ENCODE measurements around the gene GPR151.
A peak's percentile ranks its signal among the peaks of the same experiment; 100 is the strongest.
"Not testable (repeated sequence)": the region's sequence is repeated elsewhere in the genome, so short reads cannot be mapped to it uniquely, and the experiment has no call there.

GPR151 gene

DNA sequence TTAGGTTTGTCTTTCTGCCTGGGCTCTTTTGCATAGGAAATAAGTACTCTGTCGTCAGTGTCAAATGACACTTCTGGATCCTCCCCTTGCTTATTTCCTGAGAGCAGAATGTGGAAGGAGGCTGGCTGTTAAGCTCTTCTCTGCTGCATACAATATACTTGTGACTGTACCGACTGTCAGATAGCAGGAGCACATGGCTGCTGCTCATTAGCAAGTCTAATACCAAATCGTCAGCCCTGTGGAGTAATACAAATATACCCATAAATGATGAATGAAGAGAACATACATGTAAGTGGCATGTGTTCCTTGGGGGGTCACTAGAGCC is at the start of gene GPR151:
Gene GPR151, minus strand, starts transcription at position 40 of the 325 bp plus-strand sequence. CDS start 77 bp downstream, outside the sequence.
- no peak for DNase-seq

DNA sequence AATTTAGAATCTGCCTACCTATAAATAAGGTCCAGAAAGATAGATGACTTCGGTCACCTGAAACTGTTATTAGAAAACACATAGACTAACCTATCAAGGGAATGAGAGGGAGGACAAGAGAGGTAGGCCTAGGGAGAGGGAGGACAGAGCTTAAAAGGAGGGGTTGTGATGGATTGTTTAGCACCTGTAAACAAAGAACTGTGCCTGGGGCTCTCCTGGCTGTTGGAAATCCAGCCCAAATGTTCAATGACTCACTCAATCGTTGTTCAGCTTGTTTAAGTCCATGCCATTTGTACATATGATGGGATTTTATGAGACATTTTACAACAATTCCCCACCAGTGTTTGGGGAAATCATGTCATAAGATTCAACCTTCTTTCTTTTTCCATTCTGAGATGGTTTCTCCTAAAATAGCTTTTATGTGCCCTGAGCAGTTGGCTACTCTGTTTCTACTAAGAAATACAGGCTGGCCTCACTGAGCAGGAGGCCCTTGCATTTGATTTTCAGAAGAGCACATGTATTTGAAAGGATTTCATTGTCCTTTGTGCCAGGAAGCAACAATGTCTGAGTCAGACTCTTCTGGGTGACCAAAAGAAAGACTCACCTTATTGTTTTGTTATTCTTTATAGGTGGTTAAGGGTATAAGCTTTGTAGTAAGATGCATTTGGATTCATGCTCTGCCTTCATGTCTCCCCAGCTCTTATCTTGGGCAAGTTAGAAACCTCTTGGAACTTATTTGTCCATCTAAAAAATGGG is 48.2 kb upstream of the GPR151 start:
- DNase-seq: no peak

DNA sequence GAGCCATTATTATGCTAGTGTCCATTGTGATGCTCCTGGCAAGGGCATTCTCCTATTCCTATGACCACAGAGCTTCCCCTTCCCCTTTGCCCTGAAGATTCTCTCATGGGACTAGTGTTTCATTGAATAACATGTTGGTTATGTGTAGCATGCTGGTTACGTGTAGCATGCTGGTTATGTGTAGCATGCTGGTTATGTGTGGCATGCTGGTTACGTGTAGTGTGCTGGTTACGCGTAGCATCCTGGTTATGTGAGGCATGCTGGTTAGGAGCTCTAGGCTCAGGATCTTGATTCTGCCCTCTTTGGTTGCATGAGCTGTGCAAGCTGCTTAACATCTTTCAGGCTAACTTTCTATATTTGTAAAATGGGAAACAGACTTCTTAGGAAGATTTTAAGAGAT is 46.5 kb upstream of the GPR151 start:
- no peak for DNase-seq

DNA sequence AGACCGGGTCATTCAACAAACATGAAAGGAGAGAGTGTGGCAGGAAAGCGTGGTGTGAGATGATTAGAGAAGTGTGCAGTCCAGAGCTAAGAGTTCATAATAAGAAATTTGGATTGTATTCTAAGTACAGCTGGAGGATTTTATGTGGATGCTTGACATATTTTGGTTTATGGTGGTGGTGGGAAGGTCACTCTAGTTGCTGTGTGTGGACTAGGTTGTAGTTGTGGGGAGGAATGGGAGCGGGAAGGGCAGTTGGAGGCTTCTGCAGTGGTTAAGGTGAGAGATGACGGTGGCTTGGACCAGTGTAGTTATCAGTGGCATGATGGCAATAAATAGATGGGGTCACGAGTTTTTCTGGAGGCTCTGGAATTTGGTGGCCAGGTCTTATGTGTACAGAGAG is 45.7 kb upstream of the GPR151 start:
- DNase-seq: no peak

DNA sequence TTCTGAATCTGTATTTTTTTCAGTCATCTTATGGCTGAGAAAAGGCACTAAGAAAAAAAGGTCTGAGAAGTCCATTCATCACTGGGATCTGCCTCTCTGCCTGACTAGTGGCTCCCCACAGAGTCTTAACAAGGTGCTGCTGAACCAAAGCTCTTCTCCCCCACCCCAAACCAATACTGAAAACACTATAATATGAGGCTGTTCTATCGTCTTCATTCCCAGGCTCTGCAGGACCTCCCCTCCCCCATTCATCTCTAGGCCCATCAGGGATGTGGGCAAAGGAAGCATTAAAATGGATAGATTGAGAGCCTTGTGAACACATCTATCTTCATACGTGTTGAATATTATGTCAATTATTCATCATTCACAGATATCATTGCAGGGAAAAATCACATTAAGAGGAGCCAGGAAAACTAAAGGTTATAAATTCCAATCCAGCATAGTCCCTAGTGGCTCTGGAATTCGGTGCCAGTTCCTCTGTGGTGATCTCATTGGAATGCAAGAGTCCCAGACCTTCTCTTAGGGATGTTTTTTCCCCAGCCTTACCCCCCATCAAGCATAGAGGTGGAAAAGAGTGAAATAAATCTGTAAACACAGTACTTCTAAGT is 44.3 kb upstream of the GPR151 start:
- no peak for DNase-seq

DNA sequence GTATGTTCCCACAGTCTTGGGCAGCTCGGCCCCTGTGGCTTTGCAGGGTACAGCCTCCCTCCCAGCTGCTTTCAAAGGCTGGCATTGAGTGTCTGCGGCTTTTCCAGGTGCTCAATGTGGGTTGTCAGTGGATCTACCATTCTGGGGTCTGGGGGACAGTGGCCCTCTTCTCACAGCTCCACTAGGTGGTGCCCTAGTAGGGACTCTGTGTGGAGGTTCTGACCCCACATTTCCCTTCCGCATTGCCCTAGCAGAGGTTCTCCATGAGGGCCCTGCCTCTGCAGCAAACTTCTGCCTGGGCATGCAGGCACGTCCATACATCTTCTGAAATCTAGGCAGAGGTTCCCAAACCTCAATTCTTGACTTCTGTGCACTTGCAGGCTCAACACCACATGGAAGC is 40.9 kb upstream of the GPR151 start:
- not testable (repeated sequence) for DNase-seq

DNA sequence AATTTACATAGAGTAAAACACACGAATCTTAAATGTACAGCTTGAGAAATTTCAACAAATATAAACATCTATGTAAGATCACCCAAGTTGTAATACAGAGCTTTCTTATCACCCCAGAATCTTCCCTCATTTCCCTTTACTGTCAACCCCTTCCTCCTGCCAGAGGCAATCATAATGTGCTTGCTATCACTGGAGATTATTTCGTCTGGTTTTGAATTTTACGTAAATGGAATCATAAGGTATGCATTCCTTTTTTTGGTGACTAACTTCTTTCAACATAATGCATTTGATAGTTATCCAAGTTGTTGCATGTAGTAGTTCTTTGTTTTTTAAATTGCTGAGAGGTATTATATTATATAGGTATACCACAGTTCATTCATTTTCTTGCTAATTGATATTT is 37.5 kb upstream of the GPR151 start:
- no peak for DNase-seq

DNA sequence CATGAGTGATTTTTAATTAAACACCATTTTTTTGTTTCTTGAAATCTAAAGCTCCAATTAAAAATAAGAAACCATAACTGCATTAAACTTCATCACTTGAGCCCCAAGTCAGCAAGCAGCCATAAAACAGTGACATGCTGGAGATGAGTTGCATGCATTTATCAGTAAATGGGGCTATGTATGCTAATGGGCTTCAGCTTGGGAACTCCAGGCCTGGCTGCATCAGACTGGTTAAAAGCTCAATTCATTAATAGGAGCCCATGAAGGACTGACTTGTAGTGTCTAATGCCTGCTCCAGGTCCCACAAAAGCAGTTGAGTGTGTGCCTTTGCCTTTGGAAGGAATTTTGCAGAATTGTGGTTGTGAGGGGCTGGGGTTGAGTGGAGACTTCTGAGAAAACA is 33.6 kb upstream of the GPR151 start:
- DNase-seq: no peak

DNA sequence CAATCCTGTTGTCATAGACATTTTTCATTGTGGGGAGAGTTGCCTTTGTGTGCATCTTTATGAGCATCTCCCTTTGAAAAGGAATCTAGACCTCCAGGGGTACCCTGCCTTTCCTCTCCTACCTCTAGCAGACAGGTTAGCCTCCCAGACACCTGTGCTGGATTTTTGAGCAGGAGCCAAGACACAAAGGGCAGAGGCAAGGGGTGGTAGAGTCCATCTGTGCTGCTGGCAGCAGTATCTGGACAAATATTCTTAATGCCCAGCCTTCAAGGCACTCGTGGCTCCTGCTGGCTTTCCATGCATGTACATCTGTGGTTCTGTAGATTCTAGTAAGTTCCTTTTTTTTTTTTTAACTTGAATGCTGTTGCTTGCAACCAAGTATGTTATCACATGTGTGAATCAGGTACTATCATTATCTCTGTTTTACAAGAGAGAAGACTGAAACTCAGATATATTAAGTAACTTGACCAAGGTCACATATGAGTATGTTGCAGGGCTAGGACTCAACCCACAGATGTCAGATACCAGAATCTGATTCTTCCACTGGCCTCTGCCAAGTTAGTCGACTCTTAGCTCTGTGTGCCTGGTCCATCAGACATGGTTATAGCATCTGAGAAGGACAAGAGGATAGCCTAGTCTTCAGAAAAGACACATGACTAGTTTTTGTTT is 32.9 kb upstream of the GPR151 start:
- DNase-seq: no peak

DNA sequence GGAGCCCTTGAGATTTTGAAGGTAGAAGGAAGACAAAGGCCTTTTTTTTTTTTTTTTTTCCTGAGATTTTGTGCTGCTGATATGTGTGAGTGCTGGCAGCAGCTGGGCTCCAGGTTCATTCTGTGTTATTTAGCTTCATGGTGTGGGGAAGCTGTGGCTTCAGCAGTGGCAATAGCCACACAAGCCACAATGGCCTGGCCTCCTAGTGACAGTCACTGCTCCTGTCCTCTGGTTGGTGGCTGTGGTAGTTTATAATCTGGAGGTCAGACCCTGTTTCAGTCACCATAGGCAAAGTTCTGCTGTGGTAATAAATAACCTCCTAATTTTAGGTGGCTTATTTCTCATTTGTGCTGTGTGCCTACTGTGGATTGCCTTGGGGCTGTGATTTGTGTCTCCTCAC is 28.2 kb upstream of the GPR151 start:
- no peak for DNase-seq

DNA sequence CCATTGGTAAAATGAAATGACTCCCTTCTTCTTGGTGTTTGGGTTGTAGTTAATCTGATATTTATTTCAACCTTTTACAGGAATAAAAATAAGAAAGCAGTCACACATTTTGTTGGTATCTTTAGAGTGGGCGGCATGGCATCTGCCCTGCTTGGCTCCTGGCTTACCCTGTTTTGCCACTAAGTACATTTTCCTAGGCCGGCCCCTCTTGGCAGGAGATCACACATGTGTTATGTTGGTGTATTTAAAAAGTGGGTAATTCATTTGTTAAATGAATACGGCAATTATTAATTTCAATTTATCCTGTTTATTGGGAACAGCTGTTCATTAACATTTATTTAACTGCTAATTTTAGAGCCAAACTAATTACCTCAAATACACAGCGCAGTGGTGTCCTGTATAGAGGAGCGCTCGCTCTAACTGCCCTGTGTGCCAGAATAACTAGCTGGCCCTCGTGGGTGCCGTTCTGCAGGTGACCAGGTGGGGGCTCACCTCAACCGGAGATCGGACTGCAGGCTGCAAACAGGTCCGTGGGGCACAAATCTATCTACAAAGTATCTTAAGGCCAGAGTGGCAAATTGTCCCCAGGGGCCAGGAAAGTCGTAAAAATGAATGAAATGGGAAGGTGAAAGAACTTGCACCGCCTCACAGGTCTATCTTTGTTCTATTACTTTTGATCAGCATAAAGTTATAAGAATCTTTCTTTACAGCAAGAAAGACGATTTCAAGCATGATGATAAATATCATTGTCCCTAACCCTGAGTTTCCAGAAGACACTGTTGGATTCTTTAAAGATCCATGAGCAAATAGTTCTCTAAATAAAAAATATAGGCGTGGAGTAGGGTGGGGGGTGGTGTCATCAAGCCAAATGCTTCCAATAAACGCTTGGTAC is 26.2 kb upstream of the GPR151 start:
- DNase-seq: peak; percentile 68

DNA sequence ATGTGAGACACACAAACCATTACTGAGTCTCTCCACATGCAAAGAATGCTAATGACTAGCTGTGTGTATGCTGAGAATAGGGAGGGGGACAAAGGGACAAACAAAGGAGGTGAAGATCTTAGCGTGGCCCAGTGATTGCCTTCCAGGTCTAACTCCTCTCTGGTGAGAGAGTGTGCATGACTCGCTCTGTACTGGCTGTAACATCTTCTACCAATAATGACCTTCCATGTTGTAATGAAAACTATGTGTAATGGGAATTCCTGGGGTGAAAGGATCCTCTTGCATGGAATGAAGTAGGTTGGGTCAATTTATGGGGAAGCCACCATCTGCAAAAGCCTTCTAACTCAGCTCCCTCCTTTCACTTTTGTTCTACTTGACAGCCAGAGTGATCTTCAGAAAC is 24.4 kb upstream of the GPR151 start:
- no peak for DNase-seq

DNA sequence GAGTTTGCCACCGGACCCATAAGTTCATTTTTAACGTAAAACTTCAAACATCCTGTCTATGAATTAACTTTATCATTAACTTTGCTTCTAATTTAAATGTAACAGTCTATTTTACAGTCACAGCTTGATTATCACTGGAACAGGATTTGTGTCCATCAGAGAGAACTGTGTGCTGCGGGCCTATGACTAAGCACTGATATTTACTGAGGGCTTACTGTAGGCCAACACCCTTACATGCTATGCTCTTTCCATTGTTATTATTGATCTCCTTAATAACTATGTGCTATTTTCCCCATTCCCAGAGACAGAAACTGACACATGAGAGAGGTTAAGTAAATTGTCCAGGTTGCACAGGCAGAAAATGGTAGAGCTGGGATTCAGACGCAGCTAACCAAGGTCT is 24.0 kb upstream of the GPR151 start:
- no peak for DNase-seq

DNA sequence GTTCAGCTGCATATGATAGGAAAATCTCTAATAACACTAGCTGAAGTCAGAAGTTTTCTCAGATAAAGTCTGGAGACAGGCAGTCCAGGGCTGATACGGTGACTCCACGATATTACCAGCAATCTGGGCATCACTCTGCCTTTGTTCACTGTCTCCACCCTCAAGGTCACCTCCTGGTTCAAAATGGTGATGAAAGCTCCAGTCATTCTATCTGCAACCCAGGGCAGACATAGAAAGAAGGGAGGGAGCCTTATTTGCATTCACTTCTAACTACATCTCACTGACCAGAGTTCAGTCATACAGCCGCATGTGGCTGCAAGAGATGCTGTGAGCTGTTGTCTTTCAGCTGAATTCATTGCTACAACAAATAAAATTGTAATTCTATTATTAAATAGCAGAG is 22.4 kb upstream of the GPR151 start:
- no peak for DNase-seq

DNA sequence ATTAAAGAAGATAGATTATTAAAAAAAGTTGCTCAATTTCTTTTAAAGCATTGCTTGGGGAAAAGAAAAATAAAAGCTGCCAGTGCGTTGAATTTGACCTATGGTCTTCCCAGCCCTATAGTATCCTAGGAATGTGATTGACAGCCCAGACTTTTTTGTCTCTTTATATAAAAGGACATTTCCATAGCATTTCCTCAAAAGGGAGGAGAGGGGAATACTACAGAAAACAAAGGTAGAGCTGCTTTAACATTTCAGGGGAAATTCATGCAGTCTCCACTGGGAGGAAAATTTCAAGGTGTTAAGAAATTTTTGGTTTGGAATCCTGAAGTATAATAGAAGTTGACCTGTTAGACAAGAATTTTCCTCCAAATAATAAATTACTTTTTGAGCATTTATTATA is 17.9 kb upstream of the GPR151 start:
- DNase-seq: no peak

DNA sequence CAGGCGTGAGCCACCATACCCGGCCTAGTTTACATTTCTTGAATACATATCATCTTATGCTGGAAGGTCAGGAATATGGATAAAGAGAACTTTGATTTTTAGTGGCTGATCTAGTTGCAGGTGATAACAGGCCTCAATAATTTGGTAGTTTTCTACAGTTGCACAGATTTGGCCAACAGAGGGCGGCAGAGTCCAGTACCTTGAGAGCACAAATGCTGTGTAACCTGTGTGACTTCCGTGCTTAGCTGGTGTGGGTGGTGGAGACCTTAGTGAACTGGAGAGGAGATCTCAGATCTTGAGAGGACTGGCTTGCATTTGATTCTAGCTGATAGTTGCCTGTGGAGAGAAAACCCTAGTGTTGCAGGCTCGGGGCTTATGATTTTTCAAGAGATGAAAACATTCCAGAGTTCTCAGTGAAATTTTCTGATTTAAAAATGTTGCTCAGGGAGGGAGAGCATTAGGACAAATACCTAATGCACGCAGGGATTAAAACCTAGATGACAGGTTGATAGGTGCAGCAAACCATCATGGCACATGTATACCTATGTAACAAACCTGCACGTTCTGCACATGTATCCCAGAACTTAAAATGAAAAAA is 17.4 kb upstream of the GPR151 start:
- DNase-seq: peak; percentile 81

DNA sequence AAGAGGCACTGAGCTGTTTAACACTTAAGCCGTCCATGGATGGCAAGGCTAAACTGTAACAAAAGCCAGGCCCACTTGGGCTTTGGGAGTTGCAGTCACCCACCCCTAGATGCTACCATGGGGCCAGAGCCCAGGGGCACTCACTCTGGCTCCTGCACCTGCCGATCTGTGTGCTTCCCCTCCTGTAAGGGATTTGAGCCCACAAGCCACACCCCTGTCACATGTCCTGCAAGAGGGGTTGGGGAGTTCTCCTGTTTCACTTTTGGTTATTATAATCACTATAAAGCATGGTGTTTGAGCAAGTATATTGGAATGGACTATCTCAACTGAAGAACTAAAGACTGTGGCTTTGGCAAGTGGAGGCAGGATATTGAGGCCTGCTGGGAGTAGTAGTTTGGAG is 14.0 kb upstream of the GPR151 start:
- no peak for DNase-seq

DNA sequence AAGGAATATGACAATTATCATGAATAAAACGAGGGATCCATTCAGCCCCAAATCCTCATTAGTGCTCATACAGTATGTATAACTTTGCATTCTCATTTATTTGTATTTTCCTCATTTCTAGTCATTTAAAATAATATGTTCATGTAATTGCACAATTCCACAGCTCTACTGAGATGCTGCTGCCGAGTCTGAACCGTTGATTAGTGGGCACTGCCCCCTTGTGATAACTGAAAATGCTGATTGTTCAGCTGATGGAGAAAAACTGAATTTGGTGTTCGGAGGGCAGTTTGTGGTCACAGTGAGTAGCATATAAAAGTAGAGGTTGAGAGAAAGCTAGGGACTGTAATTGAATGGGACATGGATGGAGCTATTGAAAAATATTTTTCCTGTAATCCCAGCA is 12.2 kb upstream of the GPR151 start:
- DNase-seq: peak; percentile 16

DNA sequence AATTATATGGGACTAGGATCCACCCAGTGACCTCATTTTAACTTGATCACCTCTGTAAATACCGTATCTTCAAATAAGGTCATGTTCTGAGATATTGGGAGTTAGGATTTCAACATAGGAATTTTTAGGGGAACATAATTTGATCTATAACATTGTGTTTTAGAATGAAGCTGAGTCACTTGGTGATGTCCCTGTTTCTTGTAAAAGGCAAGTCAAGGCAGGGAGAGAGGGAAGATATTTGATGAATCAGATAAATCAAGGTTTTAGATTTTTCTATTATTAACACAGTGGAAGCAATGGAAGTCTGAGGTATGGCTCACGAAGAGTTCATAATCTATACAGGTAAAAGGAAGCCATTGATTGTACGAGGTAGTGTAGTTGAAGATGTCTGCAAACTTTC is 11.8 kb upstream of the GPR151 start:
- DNase-seq: no peak

DNA sequence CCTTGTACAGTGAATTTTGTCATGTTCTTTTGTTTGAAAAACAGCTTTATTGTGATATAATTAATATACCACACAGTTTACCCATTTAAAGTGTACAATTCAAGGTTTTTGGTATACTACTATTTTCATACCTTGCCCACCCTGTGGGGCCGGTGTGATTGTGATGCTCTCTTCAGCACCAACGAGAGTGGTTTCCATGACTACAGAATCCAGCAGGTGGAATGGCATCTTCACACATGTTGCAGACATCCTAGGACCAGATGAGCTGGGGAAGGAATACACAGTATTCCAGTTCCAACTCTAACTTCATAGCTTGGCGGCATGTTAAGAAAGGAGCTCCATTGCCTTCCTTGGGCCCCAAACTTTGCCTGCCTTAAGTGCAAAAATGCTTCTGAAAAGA is 7.7 kb upstream of the GPR151 start:
- no peak for DNase-seq

DNA sequence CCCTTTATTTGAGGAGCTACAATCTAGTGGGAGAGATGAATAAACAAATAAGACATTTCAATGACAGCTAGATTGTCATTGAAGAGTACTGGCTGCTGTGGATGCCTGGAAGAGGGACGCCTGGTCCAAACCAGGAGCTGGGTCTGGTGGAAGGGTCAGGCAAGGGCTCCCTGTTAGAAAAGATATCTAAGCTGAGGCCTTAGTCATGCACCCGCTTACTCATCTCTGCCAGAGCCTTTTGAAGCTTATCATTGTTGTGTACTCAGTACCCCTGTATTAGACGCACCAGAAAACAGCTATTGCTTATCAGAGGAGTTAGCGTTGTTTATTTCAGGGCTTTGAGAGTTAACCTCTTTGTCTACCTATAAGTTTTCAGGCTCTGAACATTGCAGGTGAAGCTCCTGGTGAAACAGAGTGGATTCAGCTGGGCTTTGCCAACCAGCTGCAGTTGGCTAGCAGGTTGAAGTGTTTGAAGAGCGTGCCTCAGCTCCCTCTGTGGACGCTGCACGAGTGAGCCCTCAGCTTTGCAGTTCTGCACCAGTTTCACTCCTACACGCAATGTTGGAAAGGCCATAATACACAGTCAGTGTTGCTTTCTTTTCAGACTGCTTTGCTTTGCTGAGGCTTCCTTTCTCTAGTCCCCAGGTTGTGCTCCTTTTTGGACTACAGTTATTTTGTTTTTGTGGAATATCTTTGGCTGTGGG is 5.6 kb upstream of the GPR151 start:
- no peak for DNase-seq

DNA sequence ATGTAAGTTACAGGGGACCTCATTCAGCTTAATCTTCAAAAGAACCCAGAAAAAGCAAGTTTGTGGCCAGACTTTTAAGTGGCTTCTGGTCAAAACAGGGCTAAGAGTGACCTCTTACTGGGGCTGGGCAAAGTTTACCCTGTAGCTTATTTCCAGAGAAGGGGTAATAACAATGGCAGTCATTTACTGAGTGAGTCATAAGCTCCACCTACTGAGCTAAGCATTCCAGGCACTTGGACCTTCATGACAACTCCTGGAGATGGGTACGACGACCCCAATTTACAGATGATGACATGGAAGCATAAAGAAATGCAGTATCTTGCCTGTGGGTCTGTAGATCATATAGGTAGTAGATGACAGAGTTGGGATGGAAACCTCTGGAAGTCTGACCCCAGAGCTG is 4.7 kb upstream of the GPR151 start:
- no peak for DNase-seq

Data from midbrain (tissue), 1 donor.